GM12878 (cell line): ENCODE measurements around the gene OR2B2.

Experiments used
- CTCF ChIP-seq, 3 experiments: IDR thresholded peaks in 2 of 3; conservative IDR thresholded peaks in 1 of 3; 2 replicates each; pipeline ENCODE4 v1.5.1; 2011; ENCODE audit warnings: low read depth in 3 of 3, low read length in 3 of 3, mild to moderate bottlenecking in 3 of 3, control low read depth in 2 of 3, moderate library complexity in 2 of 3, inconsistent platforms in 1 of 3, mixed read lengths in 1 of 3; ENCODE audit not compliant: control insufficient read depth in 2 of 3, insufficient read depth in 1 of 3; ENCODE audit errors: extremely low read depth in 1 of 3
- EZH2 ChIP-seq: IDR thresholded peaks from 2 replicates; pipeline ENCODE4 v1.6.1; 2012; ENCODE audit warnings: low read depth, mild to moderate bottlenecking, control low read depth, inconsistent platforms, low read length, borderline replicate concordance; ENCODE audit not compliant: control insufficient read depth
- MAX ChIP-seq: IDR thresholded peaks from 2 replicates; pipeline ENCODE4 v1.6.1; 2012; ENCODE audit warnings: low read depth, low read length, improper control_type of control experiment
- SP1 ChIP-seq: IDR thresholded peaks from one replicate; pipeline ENCODE4 v1.6.1; 2011; ENCODE audit warnings: low read depth, low read length
- WRNIP1 ChIP-seq: IDR thresholded peaks from 2 replicates; pipeline ENCODE4 v1.6.1; 2011; ENCODE audit warnings: low read depth, low read length, improper control_type of control experiment, borderline replicate concordance
- ZNF274 ChIP-seq: IDR thresholded peaks from one replicate; pipeline ENCODE4 v1.8.0; 2011; ENCODE audit not compliant: insufficient read length, insufficient read depth

GRCh38 chr6:27940766-27941165 lies 28.6 kb upstream of the OR2B2 start:
- TF ChIP-seq CTCF (IDR thresholded peaks at IDR 0.05 in 2 of 3, conservative IDR thresholded peaks at IDR 0.05 in 1 of 3; ENCODE audit: control insufficient read depth in 2 of 3, extremely low read depth in 1 of 3, insufficient read depth in 1 of 3, low read depth in 3 of 3, low read length in 3 of 3) (no peak), MAX (no peak), WRNIP1 (no peak), ZNF274 (no peak), SP1 (no peak), EZH2 (no peak)
